ENCODE results near the gene TLR6. TPM values are rescaled to one million over a fixed set of nuclear protein-coding genes. Genes with fewer than 3 reads are reported as not detected.

The TLR6 gene
- total RNA-seq, 1 donor from 2014 or later: 0.48 TPM

GRCh38 chr4:38860788-38861424 is 4.3 kb upstream of the TLR6 start:
- DNase-seq (ENCODE audit: low spot score): peak; percentile 40
- H3K4me3 Mint-ChIP-seq (ENCODE audit: low read depth): no peak overlapping the region
- H3K27me3 Mint-ChIP-seq (ENCODE audit: low read depth): peaks cover 23% of the 10 kb centered on the region
- no peak overlapping the region for H3K27ac Mint-ChIP-seq
- peaks cover 22% of the 10 kb centered on the region for H3K4me1 Mint-ChIP-seq (ENCODE audit: low read depth)
- H3K9me3 Mint-ChIP-seq: no peaks in the 10 kb centered on the region
- intact Hi-C loops (cut with micrococcal nuclease): loop anchor here (10.0 kb wide), 1 partner anchor 686 kb away; no protein-coding TSS in a partner anchor
- no peaks in the 10 kb centered on the region for H3K36me3 Mint-ChIP-seq (ENCODE audit: low read depth)

- peaks cover 26% of the 10 kb centered on the region for H3K4me1 Mint-ChIP-seq (ENCODE audit: low read depth)
- intact Hi-C loops (cut with micrococcal nuclease): loop anchor here (5.0 to 10.0 kb wide), 2 partner anchors 967 to 1175 kb away; partner anchors contain the start of genes RELL1 and TBC1D1
Observed at GRCh38 chr4:38859501-38859900, 2.9 kb upstream of the TLR6 start.

GRCh38 chr4:38858097-38858420 is 1.4 kb upstream of the TLR6 start:
- Mint-ChIP-seq H3K4me3 (ENCODE audit: low read depth) (no peak overlapping the region), H3K36me3 (ENCODE audit: low read depth) (no peaks in the 10 kb centered on the region), H3K27ac (peak overlapping the region; percentile 78), H3K4me1 (ENCODE audit: low read depth) (peaks cover 26% of the 10 kb centered on the region), H3K9me3 (no peaks in the 10 kb centered on the region), H3K27me3 (ENCODE audit: low read depth) (peaks cover 11% of the 10 kb centered on the region)
- DNase-seq (ENCODE audit: low spot score): no peak
- intact Hi-C loops (cut with micrococcal nuclease): loop anchor here (5.0 to 10.0 kb wide), 2 partner anchors 966 to 1173 kb away; partner anchors contain the start of genes RELL1 and TBC1D1

More at GRCh38 chr4:38859501-38859900, 2.9 kb upstream of the TLR6 start:
- H3K27ac Mint-ChIP-seq: no peak overlapping the region
- DNase-seq (ENCODE audit: low spot score): no peak
- no peaks in the 10 kb centered on the region for H3K36me3 Mint-ChIP-seq (ENCODE audit: low read depth)
- H3K9me3 Mint-ChIP-seq: no peaks in the 10 kb centered on the region
- H3K4me3 Mint-ChIP-seq (ENCODE audit: low read depth): no peak overlapping the region
- H3K27me3 Mint-ChIP-seq (ENCODE audit: low read depth): peaks cover 22% of the 10 kb centered on the region

GRCh38 chr4:38857354-38858096 is 908 bp upstream of the TLR6 start:
- no peak for DNase-seq (ENCODE audit: low spot score)
- Mint-ChIP-seq H3K27me3 (ENCODE audit: low read depth) (peaks cover 9% of the 10 kb centered on the region), H3K36me3 (ENCODE audit: low read depth) (no peaks in the 10 kb centered on the region), H3K4me3 (ENCODE audit: low read depth) (peak overlapping the region; percentile 55), H3K27ac (peak overlapping the region; percentile 78), H3K4me1 (ENCODE audit: low read depth) (peaks cover 26% of the 10 kb centered on the region), H3K9me3 (no peaks in the 10 kb centered on the region)
- intact Hi-C loops (cut with micrococcal nuclease): loop anchor here (2.0 to 10.0 kb wide), 3 partner anchors 53 to 1173 kb away; partner anchors contain the start of genes RELL1, TBC1D1 and TLR1

- H3K36me3 Mint-ChIP-seq (ENCODE audit: low read depth): no peaks in the 10 kb centered on the region
- peaks cover 8% of the 10 kb centered on the region for H3K9me3 Mint-ChIP-seq
- no peak for DNase-seq (ENCODE audit: low spot score)
- H3K4me1 Mint-ChIP-seq (ENCODE audit: low read depth): peaks cover 26% of the 10 kb centered on the region
- H3K27me3 Mint-ChIP-seq (ENCODE audit: low read depth): peaks cover 3% of the 10 kb centered on the region
- intact Hi-C loops (cut with micrococcal nuclease): loop anchor here (1.0 to 10.0 kb wide), 5 partner anchors 51 to 1171 kb away; partner anchors contain the start of genes RELL1, TBC1D1 and TLR1
- H3K4me3 Mint-ChIP-seq (ENCODE audit: low read depth): peak overlapping the region; percentile 73
- peak overlapping the region; percentile 70 for H3K27ac Mint-ChIP-seq
Observed at GRCh38 chr4:38856046-38856445, 571 bp downstream of the TLR6 start.

- intact Hi-C loops (cut with micrococcal nuclease): loop anchor here (5.0 to 10.0 kb wide), 2 partner anchors 963 to 1171 kb away; partner anchors contain the start of genes RELL1 and TBC1D1
- Mint-ChIP-seq H3K4me3 (ENCODE audit: low read depth) (peak overlapping the region; percentile 73), H3K4me1 (ENCODE audit: low read depth) (peaks cover 25% of the 10 kb centered on the region), H3K36me3 (ENCODE audit: low read depth) (no peaks in the 10 kb centered on the region), H3K27ac (peak overlapping the region; percentile 70), H3K9me3 (peaks cover 11% of the 10 kb centered on the region), H3K27me3 (ENCODE audit: low read depth) (peaks cover 3% of the 10 kb centered on the region)
- no peak for DNase-seq (ENCODE audit: low spot score)
Observed at GRCh38 chr4:38855466-38855865, 1.2 kb downstream of the TLR6 start.

GRCh38 chr4:38846015-38846414 is 10.6 kb downstream of the TLR6 start:
- Mint-ChIP-seq H3K27ac (no peak overlapping the region), H3K4me3 (ENCODE audit: low read depth) (no peak overlapping the region), H3K27me3 (ENCODE audit: low read depth) (peaks cover 12% of the 10 kb centered on the region), H3K36me3 (ENCODE audit: low read depth) (no peaks in the 10 kb centered on the region), H3K9me3 (peaks cover 29% of the 10 kb centered on the region), H3K4me1 (ENCODE audit: low read depth) (no peaks in the 10 kb centered on the region)
- no peak for DNase-seq (ENCODE audit: low spot score)
- intact Hi-C loops (cut with micrococcal nuclease): no loop called here

- H3K27me3 Mint-ChIP-seq (ENCODE audit: low read depth): peaks cover 8% of the 10 kb centered on the region
- H3K4me1 Mint-ChIP-seq (ENCODE audit: low read depth): no peaks in the 10 kb centered on the region
- H3K9me3 Mint-ChIP-seq: peaks cover 7% of the 10 kb centered on the region
- no peak overlapping the region for H3K4me3 Mint-ChIP-seq (ENCODE audit: low read depth)
- no peak for DNase-seq (ENCODE audit: low spot score)
- intact Hi-C loops (cut with micrococcal nuclease): no loop called here
- no peaks in the 10 kb centered on the region for H3K36me3 Mint-ChIP-seq (ENCODE audit: low read depth)
- H3K27ac Mint-ChIP-seq: no peak overlapping the region
Observed at GRCh38 chr4:38842994-38843393, 13.6 kb downstream of the TLR6 start.

- Mint-ChIP-seq H3K27ac (no peak overlapping the region), H3K4me1 (ENCODE audit: low read depth) (peaks cover 9% of the 10 kb centered on the region), H3K27me3 (ENCODE audit: low read depth) (peaks cover 6% of the 10 kb centered on the region), H3K9me3 (peaks cover 30% of the 10 kb centered on the region), H3K4me3 (ENCODE audit: low read depth) (no peak overlapping the region), H3K36me3 (ENCODE audit: low read depth) (no peaks in the 10 kb centered on the region)
- intact Hi-C loops (cut with micrococcal nuclease): no loop called here
- no peak for DNase-seq (ENCODE audit: low spot score)
Observed at GRCh38 chr4:38837849-38838248, 18.8 kb downstream of the TLR6 start.

- Mint-ChIP-seq H3K36me3 (ENCODE audit: low read depth) (no peaks in the 10 kb centered on the region), H3K9me3 (peaks cover 30% of the 10 kb centered on the region), H3K4me1 (ENCODE audit: low read depth) (peaks cover 9% of the 10 kb centered on the region), H3K27me3 (ENCODE audit: low read depth) (peaks cover 6% of the 10 kb centered on the region), H3K4me3 (ENCODE audit: low read depth) (no peak overlapping the region), H3K27ac (no peak overlapping the region)
- no peak for DNase-seq (ENCODE audit: low spot score)
- intact Hi-C loops (cut with micrococcal nuclease): no loop called here
Observed at GRCh38 chr4:38837334-38837733, 19.3 kb downstream of the TLR6 start.

- no peak for DNase-seq (ENCODE audit: low spot score)
Observed at GRCh38 chr4:38834570-38834969, 22.0 kb downstream of the TLR6 start.

GRCh38 chr4:38832624-38833528 is 23.7 kb downstream of the TLR6 start:
- Mint-ChIP-seq H3K4me3 (ENCODE audit: low read depth) (no peak overlapping the region), H3K27me3 (ENCODE audit: low read depth) (no peaks in the 10 kb centered on the region), H3K9me3 (peaks cover 30% of the 10 kb centered on the region), H3K27ac (no peak overlapping the region), H3K4me1 (ENCODE audit: low read depth) (peaks cover 7% of the 10 kb centered on the region), H3K36me3 (ENCODE audit: low read depth) (no peaks in the 10 kb centered on the region)
- DNase-seq (ENCODE audit: low spot score): no peak
- intact Hi-C loops (cut with micrococcal nuclease): no loop called here

More at GRCh38 chr4:38834570-38834969, 22.0 kb downstream of the TLR6 start:
- Mint-ChIP-seq H3K27ac (no peak overlapping the region), H3K9me3 (peaks cover 30% of the 10 kb centered on the region), H3K4me3 (ENCODE audit: low read depth) (no peak overlapping the region), H3K4me1 (ENCODE audit: low read depth) (peaks cover 9% of the 10 kb centered on the region), H3K27me3 (ENCODE audit: low read depth) (peaks cover 4% of the 10 kb centered on the region), H3K36me3 (ENCODE audit: low read depth) (no peaks in the 10 kb centered on the region)
- intact Hi-C loops (cut with micrococcal nuclease): no loop called here

All from activated T-helper 2 cell treated with anti-CD3 and anti-CD28 coated beads, Interferon-gamma antibody, Interleukin-2, Interleukin-4, amounts not matched to agents 10 μg/mL and 5 μg/mL and 100 μg/mL, durations not matched to agents 14 hours and 24 hours and 36 hours (primary cell).